Limb (tissue), 2 donors: ENCODE data around the gene TOR4A.

Experiments used
- DNase-seq, 2 donors: peaks; one replicate each; pipeline ENCODE4 v3.0.0-alpha.2; 2016; ENCODE audit errors: extremely low spot score in 2 of 2

The TOR4A gene

GRCh38 chr9:137270929-137271695 lies 6.4 kb upstream of the TOR4A start:
- no peak for DNase-seq

- DNase-seq: no peak
Measured at GRCh38 chr9:137271696-137272076, 5.8 kb upstream of the TOR4A start.

GRCh38 chr9:137272241-137273094 lies 5.1 kb upstream of the TOR4A start:
- no peak for DNase-seq

- DNase-seq: no peak
Measured at GRCh38 chr9:137273095-137273490, 4.4 kb upstream of the TOR4A start.

GRCh38 chr9:137273611-137274320 lies 3.8 kb upstream of the TOR4A start:
- no peak for DNase-seq

GRCh38 chr9:137275203-137275587 lies 2.3 kb upstream of the TOR4A start:
- DNase-seq: no peak

GRCh38 chr9:137275588-137276472 lies 1.7 kb upstream of the TOR4A start:
- no peak for DNase-seq

GRCh38 chr9:137276473-137277328 lies 825 bp upstream of the TOR4A start:
- DNase-seq: peak; percentile 80 to 85

GRCh38 chr9:137278061-137278701 lies 655 bp downstream of the TOR4A start:
- DNase-seq: peak in 1 of 2 donors; percentile 45

GRCh38 chr9:137278721-137279711 lies 1.5 kb downstream of the TOR4A start:
- DNase-seq: no peak

- no peak for DNase-seq
Measured at GRCh38 chr9:137279741-137280473, 2.4 kb downstream of the TOR4A start.

- no peak for DNase-seq
Measured at GRCh38 chr9:137280474-137281344, 3.2 kb downstream of the TOR4A start.

- DNase-seq: peak in 1 of 2 donors; percentile 47
Measured at GRCh38 chr9:137281345-137282116, 4.0 kb downstream of the TOR4A start.

- peak in 1 of 2 donors; percentile 42 for DNase-seq
Measured at GRCh38 chr9:137286975-137287383, 9.5 kb downstream of the TOR4A start.

- no peak for DNase-seq
Measured at GRCh38 chr9:137293094-137293481, 15.6 kb downstream of the TOR4A start.
